ENCODE results near the gene LMNA.
"Not testable (repeated sequence)": the region's sequence is repeated elsewhere in the genome, so short reads cannot be mapped to it uniquely, and the experiment has no call there.

Gene LMNA

GRCh38 chr1:156114101-156114918 lies at the start of gene LMNA:
Gene LMNA, plus strand, starts transcription at chr1:156114711. Its CDS starts 208 bp downstream, at chr1:156114919.
- peak within 1 kb of the TSS; percentile 100 for H3K4me3 ChIP-seq (ENCODE audit: low read depth in 1 of 2, low read length in 2 of 2)
- H3K4me1 ChIP-seq (ENCODE audit: insufficient read depth, low read length), result peaks cover 36% of the 10 kb centered on the region
- no peaks in the 10 kb centered on the region for H3K27me3 ChIP-seq (ENCODE audit: control insufficient read depth in 1 of 2, insufficient read depth in 2 of 2, low read length in 2 of 2)
- peak within 1 kb of the TSS; percentile 100 for H3K9ac ChIP-seq (ENCODE audit: low read length)
- H3K9me3 ChIP-seq (ENCODE audit: low read length), result no peaks in the 10 kb centered on the region
- peak within 1 kb of the TSS; percentile 100 for H3K27ac ChIP-seq (ENCODE audit: low read depth, low read length)
- no peaks in the 10 kb centered on the region for H3K36me3 ChIP-seq (ENCODE audit: insufficient read depth, low read length)

GRCh38 chr1:156065212-156065611 lies 49.3 kb upstream of the LMNA start:
- Histone ChIP-seq H3K27ac (ENCODE audit: low read depth, low read length) (no peak overlapping the region), H3K27me3 (ENCODE audit: control insufficient read depth in 1 of 2, insufficient read depth in 2 of 2, low read length in 2 of 2) (peaks cover 0 to 4% of the 10 kb centered on the region in 2 donors), H3K36me3 (ENCODE audit: insufficient read depth, low read length) (no peaks in the 10 kb centered on the region), H3K4me1 (ENCODE audit: insufficient read depth, low read length) (no peaks in the 10 kb centered on the region), H3K4me3 (ENCODE audit: low read depth in 1 of 2, low read length in 2 of 2) (no peak overlapping the region), H3K9ac (ENCODE audit: low read length) (no peak overlapping the region), H3K9me3 (ENCODE audit: low read length) (no peaks in the 10 kb centered on the region)

DNA sequence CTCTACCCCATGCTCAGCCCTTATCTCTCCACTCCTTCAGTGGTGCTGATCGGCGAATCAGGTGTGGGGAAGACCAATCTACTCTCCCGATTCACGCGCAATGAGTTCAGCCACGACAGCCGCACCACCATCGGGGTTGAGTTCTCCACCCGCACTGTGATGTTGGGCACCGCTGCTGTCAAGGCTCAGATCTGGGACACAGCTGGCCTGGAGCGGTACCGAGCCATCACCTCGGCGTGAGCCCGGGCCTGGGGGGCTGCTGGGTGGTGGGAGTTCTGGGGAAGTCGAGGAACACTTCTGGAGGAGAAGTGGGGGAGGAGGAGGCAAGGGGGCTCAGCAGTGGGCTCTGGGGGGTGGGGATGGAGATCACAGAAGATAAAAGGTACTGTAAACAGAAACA lies 48.6 kb upstream of the LMNA start:
- Histone ChIP-seq H3K4me1 (ENCODE audit: insufficient read depth, low read length) (no peaks in the 10 kb centered on the region), H3K27ac (ENCODE audit: low read depth, low read length) (no peak overlapping the region), H3K27me3 (ENCODE audit: control insufficient read depth in 1 of 2, insufficient read depth in 2 of 2, low read length in 2 of 2) (peaks cover 0 to 8% of the 10 kb centered on the region in 2 donors), H3K9ac (ENCODE audit: low read length) (no peak overlapping the region), H3K4me3 (ENCODE audit: low read depth in 1 of 2, low read length in 2 of 2) (no peak overlapping the region), H3K36me3 (ENCODE audit: insufficient read depth, low read length) (no peaks in the 10 kb centered on the region), H3K9me3 (ENCODE audit: low read length) (no peaks in the 10 kb centered on the region)

- Histone ChIP-seq H3K9me3 (ENCODE audit: low read length) (no peaks in the 10 kb centered on the region), H3K27me3 (ENCODE audit: control insufficient read depth in 1 of 2, insufficient read depth in 2 of 2, low read length in 2 of 2) (peaks cover 0 to 8% of the 10 kb centered on the region in 2 donors), H3K27ac (ENCODE audit: low read depth, low read length) (no peak overlapping the region), H3K4me1 (ENCODE audit: insufficient read depth, low read length) (no peaks in the 10 kb centered on the region), H3K9ac (ENCODE audit: low read length) (no peak overlapping the region), H3K36me3 (ENCODE audit: insufficient read depth, low read length) (no peaks in the 10 kb centered on the region), H3K4me3 (ENCODE audit: low read depth in 1 of 2, low read length in 2 of 2) (no peak overlapping the region)
These were observed 47.2 kb upstream of the LMNA start for GRCh38 chr1:156067262-156067661.

DNA sequence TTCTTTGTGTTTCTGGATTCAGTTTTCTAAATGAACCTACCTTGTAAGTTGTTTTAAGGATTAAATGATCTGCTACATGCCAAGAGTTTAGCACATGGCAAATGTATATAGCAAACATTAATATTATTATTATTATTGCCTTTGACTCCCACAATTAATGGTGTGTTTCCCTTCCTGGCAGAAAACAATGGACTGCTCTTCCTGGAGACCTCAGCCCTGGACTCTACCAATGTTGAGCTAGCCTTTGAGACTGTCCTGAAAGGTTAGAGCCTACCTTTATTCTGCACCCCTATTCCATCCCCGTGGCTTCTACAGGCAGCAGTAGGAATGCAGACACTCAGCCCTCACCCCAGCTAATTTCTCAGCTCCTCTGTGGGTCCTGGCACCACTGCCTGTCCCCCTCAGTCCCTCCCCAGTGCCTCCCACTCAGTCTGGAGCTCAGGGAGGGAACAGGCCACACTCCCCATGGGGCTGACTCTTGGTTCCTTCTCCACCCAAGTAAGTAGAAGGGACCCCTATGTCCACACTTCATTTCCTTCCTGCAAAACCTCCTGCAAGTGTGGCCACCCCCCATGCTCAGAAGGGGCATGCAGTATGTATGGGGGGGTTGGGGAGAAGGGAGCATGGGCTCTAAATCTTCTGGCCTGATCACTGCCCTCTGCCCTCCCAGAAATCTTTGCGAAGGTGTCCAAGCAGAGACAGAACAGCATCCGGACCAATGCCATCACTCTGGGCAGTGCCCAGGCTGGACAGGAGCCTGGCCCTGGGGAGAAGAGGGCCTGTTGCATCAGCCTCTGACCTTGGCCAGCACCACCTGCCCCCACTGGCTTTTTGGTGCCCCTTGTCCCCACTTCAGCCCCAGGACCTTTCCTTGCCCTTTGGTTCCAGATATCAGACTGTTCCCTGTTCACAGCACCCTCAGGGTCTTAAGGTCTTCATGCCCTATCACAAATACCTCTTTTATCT lies 44.7 kb upstream of the LMNA start:
- Histone ChIP-seq H3K36me3 (ENCODE audit: insufficient read depth, low read length) (no peaks in the 10 kb centered on the region), H3K27me3 (ENCODE audit: control insufficient read depth in 1 of 2, insufficient read depth in 2 of 2, low read length in 2 of 2) (peaks cover 0 to 8% of the 10 kb centered on the region in 2 donors), H3K27ac (ENCODE audit: low read depth, low read length) (no peak overlapping the region), H3K9me3 (ENCODE audit: low read length) (no peaks in the 10 kb centered on the region), H3K4me3 (ENCODE audit: low read depth in 1 of 2, low read length in 2 of 2) (no peak overlapping the region), H3K9ac (ENCODE audit: low read length) (no peak overlapping the region), H3K4me1 (ENCODE audit: insufficient read depth, low read length) (no peaks in the 10 kb centered on the region)

DNA sequence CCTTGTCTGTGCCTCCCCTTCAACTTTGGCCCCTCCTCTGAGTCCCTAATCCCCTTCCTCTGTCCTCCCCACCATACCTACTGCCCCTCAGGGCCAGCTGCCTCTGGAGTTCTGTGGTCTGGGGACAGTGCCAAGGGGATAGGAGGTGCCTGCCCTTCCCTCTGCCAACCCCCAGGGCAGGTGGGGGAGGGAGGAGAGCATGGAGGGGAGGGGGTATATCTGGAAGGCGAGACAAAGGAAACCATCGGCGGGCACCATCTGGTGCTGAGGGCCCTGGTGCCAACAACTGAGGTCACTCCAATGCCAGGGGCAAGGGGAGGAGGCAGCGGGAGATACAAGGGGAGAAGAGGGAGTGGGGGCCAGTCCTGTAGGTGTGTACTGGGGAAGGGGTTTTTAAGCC lies 44.0 kb upstream of the LMNA start:
- no peak overlapping the region for H3K9ac ChIP-seq (ENCODE audit: low read length)
- no peak overlapping the region for H3K27ac ChIP-seq (ENCODE audit: low read depth, low read length)
- no peaks in the 10 kb centered on the region for H3K36me3 ChIP-seq (ENCODE audit: insufficient read depth, low read length)

GRCh38 chr1:156071332-156071816 lies 43.1 kb upstream of the LMNA start:
- H3K27me3 ChIP-seq (ENCODE audit: control insufficient read depth in 1 of 2, insufficient read depth in 2 of 2, low read length in 2 of 2); H3K36me3 ChIP-seq (ENCODE audit: insufficient read depth, low read length); H3K4me3 ChIP-seq (ENCODE audit: low read depth in 1 of 2, low read length in 2 of 2); H3K9ac ChIP-seq (ENCODE audit: low read length); H3K4me1 ChIP-seq (ENCODE audit: insufficient read depth, low read length); H3K27ac ChIP-seq (ENCODE audit: low read depth, low read length); H3K9me3 ChIP-seq (ENCODE audit: low read length): not testable (repeated sequence)

More for the DNA sequence above, 44.0 kb upstream of the LMNA start:
- Histone ChIP-seq H3K4me1 (ENCODE audit: insufficient read depth, low read length) (peaks cover under 1% of the 10 kb centered on the region), H3K27me3 (ENCODE audit: control insufficient read depth in 1 of 2, insufficient read depth in 2 of 2, low read length in 2 of 2) (peaks cover 0 to 8% of the 10 kb centered on the region in 2 donors), H3K4me3 (ENCODE audit: low read depth in 1 of 2, low read length in 2 of 2) (no peak overlapping the region), H3K9me3 (ENCODE audit: low read length) (no peaks in the 10 kb centered on the region)

DNA sequence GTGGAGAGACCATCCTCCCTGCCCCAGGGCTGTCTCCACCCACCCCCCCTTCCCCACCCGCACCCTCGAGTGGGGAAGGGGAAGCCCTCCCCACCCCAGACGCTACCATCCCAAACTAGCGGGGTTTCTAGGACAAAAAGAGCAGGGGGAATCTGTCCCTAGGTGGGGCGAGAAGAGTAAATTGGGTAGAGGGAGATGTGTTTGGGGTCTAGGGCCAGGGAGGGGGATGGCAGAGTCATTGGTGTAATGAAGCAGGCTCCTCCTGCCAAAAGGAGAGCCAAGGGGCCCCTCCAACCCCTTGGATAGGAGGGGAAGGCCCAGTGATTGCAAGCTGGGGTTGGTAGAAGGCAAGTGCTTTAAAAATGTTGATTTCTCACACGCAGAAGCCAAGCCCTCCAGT lies 42.3 kb upstream of the LMNA start:
- Histone ChIP-seq H3K27ac (ENCODE audit: low read depth, low read length) (no peak overlapping the region), H3K36me3 (ENCODE audit: insufficient read depth, low read length) (no peaks in the 10 kb centered on the region), H3K4me1 (ENCODE audit: insufficient read depth, low read length) (peaks cover 7% of the 10 kb centered on the region), H3K9ac (ENCODE audit: low read length) (no peak overlapping the region), H3K4me3 (ENCODE audit: low read depth in 1 of 2, low read length in 2 of 2) (no peak overlapping the region), H3K27me3 (ENCODE audit: control insufficient read depth in 1 of 2, insufficient read depth in 2 of 2, low read length in 2 of 2) (peaks cover 0 to 8% of the 10 kb centered on the region in 2 donors), H3K9me3 (ENCODE audit: low read length) (no peaks in the 10 kb centered on the region)

- no peaks in the 10 kb centered on the region for H3K36me3 ChIP-seq (ENCODE audit: insufficient read depth, low read length)
- H3K4me3 ChIP-seq (ENCODE audit: low read depth in 1 of 2, low read length in 2 of 2), result no peak overlapping the region
- no peaks in the 10 kb centered on the region for H3K9me3 ChIP-seq (ENCODE audit: low read length)
These were observed 41.3 kb upstream of the LMNA start for GRCh38 chr1:156073110-156073687.

GRCh38 chr1:156073740-156074139 lies 40.8 kb upstream of the LMNA start:
- H3K27ac ChIP-seq (ENCODE audit: low read depth, low read length), result no peak overlapping the region
- H3K9me3 ChIP-seq (ENCODE audit: low read length), result no peaks in the 10 kb centered on the region
- no peak overlapping the region for H3K9ac ChIP-seq (ENCODE audit: low read length)
- peaks cover 7% of the 10 kb centered on the region for H3K4me1 ChIP-seq (ENCODE audit: insufficient read depth, low read length)
- peaks cover 0 to 8% of the 10 kb centered on the region in 2 donors for H3K27me3 ChIP-seq (ENCODE audit: control insufficient read depth in 1 of 2, insufficient read depth in 2 of 2, low read length in 2 of 2)
- H3K4me3 ChIP-seq (ENCODE audit: low read depth in 1 of 2, low read length in 2 of 2), result no peak overlapping the region
- no peaks in the 10 kb centered on the region for H3K36me3 ChIP-seq (ENCODE audit: insufficient read depth, low read length)

More at GRCh38 chr1:156073110-156073687, 41.3 kb upstream of the LMNA start:
- Histone ChIP-seq H3K9ac (ENCODE audit: low read length) (no peak overlapping the region), H3K27me3 (ENCODE audit: control insufficient read depth in 1 of 2, insufficient read depth in 2 of 2, low read length in 2 of 2) (peaks cover 0 to 8% of the 10 kb centered on the region in 2 donors), H3K27ac (ENCODE audit: low read depth, low read length) (no peak overlapping the region), H3K4me1 (ENCODE audit: insufficient read depth, low read length) (peaks cover 7% of the 10 kb centered on the region)

DNA sequence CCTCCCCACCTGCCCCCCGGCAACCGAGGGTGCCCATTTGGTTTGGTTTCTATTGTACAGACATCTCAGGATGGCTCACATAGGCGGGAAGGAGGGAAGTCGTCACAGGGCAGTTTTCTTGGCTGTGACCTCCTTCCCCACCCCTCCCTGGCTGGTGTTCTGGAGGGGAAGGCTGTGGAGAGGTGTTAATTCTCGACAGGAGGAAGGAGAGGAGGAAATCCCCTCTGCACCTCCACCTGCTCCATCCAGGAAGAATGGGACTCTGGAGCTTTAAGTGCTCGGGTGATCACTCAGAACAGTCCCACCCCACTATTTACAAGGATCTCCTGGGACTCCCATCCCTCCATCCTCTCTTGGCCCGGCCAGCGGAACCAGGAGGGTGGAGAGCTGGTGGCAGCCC lies 39.9 kb upstream of the LMNA start:
- peaks cover 0 to 8% of the 10 kb centered on the region in 2 donors for H3K27me3 ChIP-seq (ENCODE audit: control insufficient read depth in 1 of 2, insufficient read depth in 2 of 2, low read length in 2 of 2)
- H3K4me3 ChIP-seq (ENCODE audit: low read depth in 1 of 2, low read length in 2 of 2), result no peak overlapping the region
- no peaks in the 10 kb centered on the region for H3K36me3 ChIP-seq (ENCODE audit: insufficient read depth, low read length)
- no peaks in the 10 kb centered on the region for H3K9me3 ChIP-seq (ENCODE audit: low read length)
- H3K27ac ChIP-seq (ENCODE audit: low read depth, low read length), result no peak overlapping the region
- peaks cover 7% of the 10 kb centered on the region for H3K4me1 ChIP-seq (ENCODE audit: insufficient read depth, low read length)
- H3K9ac ChIP-seq (ENCODE audit: low read length), result no peak overlapping the region

All from muscle layer of colon (tissue), 2 donors.